CD4-positive, alpha-beta T cell treated with Interleukin-17A for 1 hour (primary cell): ENCODE results near the gene PCGF5.
"Not testable (repeated sequence)": the region's sequence is repeated elsewhere in the genome, so short reads cannot be mapped to it uniquely, and the experiment has no call there.

Experiments
- DNase-seq: peaks from one replicate; pipeline ENCODE4 v3.0.0-alpha.2; 2020

PCGF5 gene

GRCh38 chr10:91210435-91210834 is 10.0 kb upstream of the PCGF5 start:
- DNase-seq = peak; percentile 30

DNA sequence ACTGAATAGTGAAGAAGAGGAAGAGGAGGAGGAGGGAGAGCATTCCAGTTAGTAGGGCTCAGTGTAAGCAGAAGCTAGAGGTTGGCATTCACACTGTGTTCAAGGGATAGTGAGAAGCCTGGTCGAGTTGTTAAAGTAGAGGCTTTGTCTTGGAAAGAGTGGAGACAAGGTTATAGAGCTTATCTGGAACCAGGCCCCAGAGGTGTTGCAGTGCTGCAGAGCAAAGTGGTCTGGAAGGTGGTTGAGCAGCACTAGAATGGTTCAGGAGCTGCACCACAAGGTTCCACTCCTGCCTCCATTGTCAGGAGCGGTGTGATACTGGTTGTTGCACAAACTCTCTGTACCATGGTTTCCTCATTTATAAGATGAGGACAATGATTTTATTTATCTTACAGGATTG is 8.8 kb upstream of the PCGF5 start:
- DNase-seq = no peak

DNA sequence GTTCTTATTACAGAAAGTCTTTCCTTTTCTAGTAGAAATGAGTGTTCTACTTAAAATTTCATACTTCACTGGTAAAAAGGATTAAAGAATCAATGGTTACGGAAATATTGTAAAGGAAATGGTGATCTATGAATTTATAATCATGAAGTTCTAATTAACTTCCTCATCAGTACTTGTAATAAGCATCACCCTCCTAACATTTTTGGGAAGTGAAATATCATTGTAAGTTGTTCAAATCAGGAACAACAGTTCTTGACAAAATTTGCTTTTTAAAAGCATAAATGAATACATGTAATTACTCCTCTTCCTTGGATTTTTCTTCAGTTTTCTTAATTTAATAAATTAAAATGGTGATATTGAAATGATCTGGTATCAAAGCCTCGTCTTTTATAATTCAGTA is 5.6 kb upstream of the PCGF5 start:
- DNase-seq = no peak

DNA sequence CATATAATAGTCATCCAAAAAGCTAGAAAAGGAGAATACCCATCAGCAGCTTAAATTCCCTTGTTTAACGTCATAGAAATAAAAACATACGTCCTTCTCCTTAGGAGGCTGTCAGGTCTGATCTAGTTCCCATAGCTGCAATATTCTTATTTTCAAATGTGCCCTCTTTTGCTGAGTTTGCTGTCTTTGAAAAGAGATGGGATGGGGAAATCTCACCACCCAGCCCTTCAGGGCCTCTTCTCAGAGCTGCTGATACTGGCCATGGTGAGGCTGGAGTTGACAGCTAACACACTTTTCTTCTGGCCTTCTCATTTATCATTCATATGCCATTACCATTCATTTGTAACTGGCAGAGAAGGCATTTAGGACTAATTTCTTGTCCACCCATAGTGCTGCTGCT is 5.1 kb upstream of the PCGF5 start:
- DNase-seq = no peak

DNA sequence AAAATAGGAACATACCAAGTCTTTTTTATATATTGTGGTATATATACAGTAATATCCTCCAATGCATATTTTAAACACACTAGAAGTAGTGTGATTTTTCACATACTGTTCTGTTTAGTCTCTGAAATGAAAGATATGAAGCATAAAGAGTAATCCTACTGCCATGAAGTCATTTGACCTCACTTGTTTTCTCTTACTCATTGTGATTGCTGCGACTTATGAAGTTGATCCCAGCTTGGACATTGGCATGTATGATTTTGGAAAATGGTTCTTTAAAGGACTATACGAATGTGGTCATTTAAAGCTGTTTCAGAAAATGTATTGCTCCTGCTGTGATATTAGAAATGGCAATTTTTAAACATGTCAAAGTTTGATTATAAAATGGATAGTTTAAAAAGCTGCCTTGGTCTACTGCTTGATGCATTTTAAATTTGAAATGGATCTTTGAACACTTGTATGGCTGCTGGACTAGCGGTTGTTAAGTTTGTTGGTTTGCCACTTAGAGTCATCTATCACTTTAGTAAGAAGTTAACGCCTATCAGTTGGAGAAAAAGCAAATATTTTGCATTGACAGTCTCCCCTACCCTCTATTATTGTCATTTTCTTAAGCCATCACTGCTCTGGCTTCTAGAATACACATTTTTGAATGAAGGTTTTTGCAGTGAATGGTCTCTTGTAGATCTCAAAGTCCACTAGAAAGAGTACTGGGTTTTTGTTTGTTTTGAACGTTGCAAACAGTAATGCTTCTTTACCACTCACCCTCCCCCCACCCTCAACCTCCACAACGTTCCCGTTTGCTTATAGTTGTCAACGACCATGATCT is 881 bp upstream of the PCGF5 start:
- no peak for DNase-seq

DNA sequence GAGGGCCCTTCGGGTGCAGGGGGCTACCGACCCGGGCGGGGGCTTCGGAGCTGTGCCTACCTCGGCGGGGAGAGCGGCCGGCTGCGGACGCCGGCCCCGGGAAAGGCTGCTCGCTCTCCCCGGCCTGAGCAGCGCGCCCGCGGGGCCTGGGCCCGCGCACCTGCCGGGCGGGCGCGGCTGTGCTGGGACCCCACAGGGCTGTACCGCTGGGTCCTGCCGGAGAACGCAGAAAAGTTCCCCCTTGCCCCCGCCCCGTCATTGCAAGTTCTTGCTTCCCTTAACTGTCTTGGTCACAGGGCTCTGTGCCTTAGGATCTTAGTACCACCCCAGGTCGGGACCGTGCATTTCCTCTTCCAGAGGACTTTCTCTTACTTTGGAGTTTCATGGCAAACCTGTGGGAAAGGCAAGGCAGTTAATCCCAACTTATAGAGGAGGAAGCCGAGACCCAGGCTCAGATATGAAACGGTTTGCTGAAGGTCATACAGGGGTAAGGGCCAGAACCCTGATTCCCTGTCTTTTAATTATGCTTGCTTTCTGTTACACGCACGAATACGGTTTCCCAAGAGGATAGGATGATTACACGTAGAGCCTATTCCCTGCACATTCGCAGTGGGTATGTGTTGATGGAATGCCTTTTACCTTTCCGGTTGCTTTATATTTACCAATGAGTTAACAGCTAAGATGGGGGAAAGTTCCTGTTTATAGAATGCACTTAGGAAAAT is 652 bp downstream of the PCGF5 start:
- peak; percentile 33 for DNase-seq

DNA sequence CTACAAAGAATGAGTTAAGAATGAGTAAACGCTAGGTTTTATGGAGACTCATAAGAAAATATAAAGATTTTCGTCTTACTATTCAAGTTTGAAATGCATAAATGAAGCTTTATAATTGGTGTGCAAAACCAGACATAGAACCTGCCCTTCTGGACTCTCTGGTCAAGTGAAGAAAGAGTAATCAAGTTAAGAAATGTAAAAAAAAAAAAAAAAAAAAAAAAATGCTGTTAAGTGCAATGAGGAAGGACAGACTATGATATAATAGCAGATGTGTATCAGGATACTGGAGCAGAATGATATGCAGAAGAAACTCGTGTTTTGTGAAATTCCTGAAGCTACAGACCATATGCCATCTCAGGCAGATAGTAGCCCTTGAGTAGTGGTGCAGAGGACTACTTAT is 5.6 kb downstream of the PCGF5 start:
- DNase-seq = no peak

DNA sequence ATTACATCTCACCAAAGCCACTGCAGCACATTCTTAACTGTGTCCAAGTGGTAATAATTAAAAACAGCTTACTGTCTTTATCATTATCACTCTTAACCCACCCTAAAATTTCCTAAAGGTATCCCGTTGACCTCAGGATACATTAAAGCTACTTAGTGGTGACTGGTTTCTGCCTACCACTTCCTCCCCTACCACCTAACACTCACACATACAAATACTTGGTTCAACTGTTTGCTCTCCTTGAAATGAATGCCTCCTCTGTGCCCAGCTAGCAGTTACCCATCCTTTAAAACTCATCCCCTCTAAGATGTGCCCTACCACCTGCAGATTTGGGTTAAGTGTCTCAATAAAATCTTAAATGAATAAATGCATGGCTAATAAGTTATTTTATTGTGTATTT is 7.1 kb downstream of the PCGF5 start:
- no peak for DNase-seq

DNA sequence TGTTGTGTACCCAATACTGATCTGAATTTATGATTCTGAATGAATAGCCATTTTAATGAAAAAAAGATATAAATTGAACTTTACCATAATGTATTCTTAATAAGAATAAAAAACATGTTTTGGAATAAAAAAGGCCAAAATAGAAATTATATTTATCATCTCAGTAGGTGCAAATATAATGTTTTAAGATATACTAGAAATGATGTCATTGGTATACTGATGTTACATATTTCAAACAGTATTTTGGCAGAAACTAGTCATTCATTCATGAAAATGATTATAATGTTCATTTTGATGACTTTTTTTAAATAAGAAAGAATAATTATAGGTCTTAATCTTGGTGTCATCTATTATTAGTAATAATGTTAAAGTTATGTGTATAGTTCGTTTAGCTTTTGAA is 9.2 kb downstream of the PCGF5 start:
- DNase-seq = no peak

- no peak for DNase-seq
Measured at GRCh38 chr10:91238191-91238590, 17.7 kb downstream of the PCGF5 start.

- no peak for DNase-seq
Measured at GRCh38 chr10:91239789-91240188, 19.3 kb downstream of the PCGF5 start.

- no peak for DNase-seq
Measured at GRCh38 chr10:91242940-91243339, 22.5 kb downstream of the PCGF5 start.

DNA sequence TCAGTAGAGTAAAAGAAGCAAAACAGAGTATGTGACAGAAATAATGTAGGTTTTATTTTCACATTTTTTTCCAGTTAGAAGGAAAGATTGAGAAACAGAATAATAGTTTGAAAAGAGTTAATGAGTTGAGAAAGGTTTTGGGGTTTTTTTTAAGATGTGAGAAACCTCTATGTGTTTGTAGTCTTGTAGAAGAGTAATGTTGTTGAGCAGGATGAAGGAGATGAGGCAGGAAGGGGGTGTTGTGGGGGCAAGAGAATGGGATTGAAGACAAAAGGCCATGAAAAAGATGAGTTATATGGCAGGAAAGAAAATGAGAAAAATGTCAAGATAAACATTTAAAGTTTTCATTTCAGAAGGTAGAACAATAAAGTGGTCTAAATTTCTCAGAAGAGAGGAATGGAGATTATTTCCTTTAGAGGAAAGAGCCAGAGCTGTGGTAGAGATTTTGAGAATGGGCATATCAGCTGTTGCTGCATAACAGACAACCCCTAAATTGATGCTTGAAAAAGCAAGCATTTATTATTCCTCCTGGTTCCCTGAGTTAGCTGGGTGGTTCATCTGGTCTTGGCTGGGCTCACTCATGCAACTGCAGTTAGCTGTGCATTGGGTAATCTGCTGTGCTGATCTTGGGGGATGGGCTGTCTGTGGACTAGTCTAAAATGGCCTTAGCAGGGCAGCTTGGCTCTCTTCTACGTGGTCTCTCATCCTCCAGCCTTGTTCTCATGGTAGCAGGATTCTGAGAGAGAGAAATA is 27.1 kb downstream of the PCGF5 start:
- no peak for DNase-seq

DNA sequence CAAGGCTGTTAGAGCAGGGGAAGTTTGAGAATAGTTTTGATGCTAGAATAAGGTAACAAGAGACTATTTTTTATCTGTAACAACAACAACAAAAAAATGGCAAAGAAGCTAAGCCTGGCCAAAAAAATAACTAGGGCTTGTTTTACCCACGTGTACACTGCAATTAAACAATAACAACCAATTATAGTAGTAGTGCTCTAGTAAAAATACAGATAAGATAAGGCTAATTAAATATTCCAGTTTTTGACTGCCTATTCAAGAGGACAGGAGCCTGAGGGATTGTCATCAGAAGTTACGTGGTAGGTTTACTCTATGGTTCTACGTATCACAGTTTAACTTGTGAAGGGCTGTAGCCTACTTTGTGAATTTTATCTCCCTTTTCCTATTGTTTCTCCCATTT is 29.2 kb downstream of the PCGF5 start:
- DNase-seq = no peak

DNA sequence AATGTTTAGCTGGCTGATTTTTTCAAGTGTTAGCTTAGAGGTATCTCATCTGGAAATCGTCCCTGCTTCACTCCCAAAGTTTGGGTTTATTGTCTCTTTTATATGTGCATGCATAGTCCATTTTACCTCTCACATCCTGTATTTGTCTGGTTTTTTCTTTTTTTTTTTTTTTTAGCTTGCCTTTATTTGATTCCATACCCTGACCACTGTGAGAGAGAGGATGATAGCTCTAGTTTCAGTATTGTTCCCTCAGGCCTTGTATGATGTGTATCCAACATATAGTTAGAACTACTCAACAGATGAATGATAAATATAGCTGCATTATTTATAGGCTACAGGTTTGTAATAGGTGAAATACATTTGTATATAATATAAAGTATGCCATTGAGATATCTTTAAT is 29.9 kb downstream of the PCGF5 start:
- no peak for DNase-seq

- peak; percentile 78 for DNase-seq
Measured at GRCh38 chr10:91251430-91252056, 31.1 kb downstream of the PCGF5 start.

GRCh38 chr10:91253300-91253699 is 32.8 kb downstream of the PCGF5 start:
- DNase-seq = no peak

DNA sequence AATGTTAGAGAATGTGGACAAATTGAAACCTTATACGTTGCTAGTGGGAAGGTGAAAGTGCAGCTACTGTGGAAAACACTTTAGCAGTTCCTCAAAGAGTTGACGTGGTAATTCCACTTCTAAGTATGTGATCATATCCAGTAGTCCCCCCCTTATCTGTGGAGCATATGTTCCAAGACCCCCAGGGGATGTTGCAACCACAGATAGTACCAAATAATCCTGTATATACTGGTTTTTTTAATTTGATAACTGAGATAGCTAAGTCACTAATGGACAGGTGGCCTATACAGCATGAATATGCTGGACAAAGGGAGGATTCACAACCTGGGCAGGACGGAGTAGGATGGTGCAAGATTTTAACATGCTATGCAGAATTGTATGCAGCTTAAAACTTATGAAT is 36.8 kb downstream of the PCGF5 start:
- no peak for DNase-seq

- not testable (repeated sequence) for DNase-seq
Measured at GRCh38 chr10:91260417-91260816, 40.0 kb downstream of the PCGF5 start.

DNA sequence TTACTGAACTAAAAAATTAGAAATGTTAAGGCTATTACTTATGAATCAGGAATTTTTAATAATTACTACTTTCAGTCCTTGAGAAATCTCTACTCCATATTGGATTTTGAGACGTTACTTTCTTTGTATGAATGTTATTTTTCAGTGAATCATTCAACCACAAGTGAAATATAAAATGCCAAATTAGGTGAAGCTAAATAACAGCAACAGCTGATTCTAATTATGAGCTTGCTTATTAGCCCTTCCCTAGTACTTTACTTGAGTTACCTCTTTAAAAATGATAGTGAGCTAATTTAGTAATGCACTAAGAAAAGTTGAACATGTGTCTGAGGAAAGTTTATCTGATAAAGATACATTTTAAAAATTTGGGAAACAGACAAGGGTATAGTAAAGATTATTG is 51.4 kb downstream of the PCGF5 start:
- no peak for DNase-seq

- no peak for DNase-seq
Measured at GRCh38 chr10:91284486-91285090, 64.1 kb downstream of the PCGF5 start.

DNA sequence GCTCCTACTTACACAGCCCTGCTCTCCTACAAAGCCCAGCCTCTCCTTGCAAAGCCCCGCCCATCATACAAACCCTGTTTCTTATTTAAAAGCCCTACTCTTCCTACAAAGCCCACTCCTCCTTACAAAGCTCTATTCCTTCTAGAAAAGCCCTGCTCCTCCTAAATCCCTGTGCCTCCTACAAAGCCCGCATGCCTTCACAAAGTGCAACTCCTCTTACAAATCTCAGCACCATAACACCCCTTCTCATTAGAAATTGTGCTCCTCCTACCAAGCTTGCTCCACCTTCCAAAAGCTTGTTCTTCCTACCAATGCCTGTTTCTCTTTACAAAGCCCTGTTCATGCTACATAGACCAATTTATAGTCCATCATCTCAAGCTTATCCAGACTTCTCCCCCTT is 66.1 kb downstream of the PCGF5 start:
- DNase-seq = no peak

DNA sequence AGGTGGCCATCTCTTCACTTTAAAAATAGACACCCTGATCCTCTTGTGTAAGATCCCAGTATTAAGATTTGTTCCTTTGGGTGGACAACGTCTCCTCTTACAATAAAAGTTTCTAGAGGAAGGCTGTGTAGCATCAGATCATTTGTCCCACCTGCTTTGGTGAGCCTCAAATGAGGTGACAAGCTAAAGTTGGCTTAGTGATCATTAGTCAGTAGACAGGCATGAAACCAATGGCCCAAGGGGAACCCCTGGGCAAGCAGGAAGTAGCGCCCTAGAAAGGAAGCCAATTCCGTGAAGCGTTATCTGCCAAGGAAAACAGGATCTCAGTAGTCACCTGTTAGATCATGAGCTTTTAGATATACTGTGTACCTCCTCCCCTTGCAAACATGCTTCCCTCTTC is 66.8 kb downstream of the PCGF5 start:
- no peak for DNase-seq
